Heart left ventricle (tissue), 13 donors: ENCODE results near the gene CTTN.

Experiments used
- POLR2A ChIP-seq, 2 donors: fragments of 450-650 bp; IDR thresholded peaks; one replicate each; pipeline ENCODE4 v1.6.1; 2017; ENCODE audit warnings: antibody characterized with exemption in 2 of 2, mild to moderate bottlenecking in 2 of 2, moderate library complexity in 2 of 2
- TF ChIP-seq, protein P1 (sequence below), 12 donors: fragments of 200-600 bp; sonication (generic) in 4 of 12; IDR thresholded peaks; one replicate each; pipeline versions ENCODE4 v1.5.0 to v1.8.0; 2018 to 2022; ENCODE audit warnings: antibody characterized with exemption in 12 of 12, mild to moderate bottlenecking in 5 of 12
- donor health status: ischemic (EF 13 %, LVEDD 7.1; RV severe dilation, severe dysfunction).
- donor health status: DM: no; HTN: yes; CAD: no.
- donor health status: DM: no; HTN: no; CAD: no.
- donor health status: ischemic (EF 25% LVEDD 6.9; RV normal size, moderate dysfunction).
- donor health status: ischemic (EF 25% LVEDD 5.7; RV mildly dilated, moderate dysfunction).
- donor health status: ischemic (EF 35%, LVEDD 5.7; RV mildly dilated, moderate dysfunction).
- donor health status: nonischemic (EF 11% LVEDD 7.7; RV severe dilation, severe dysfunction).
- donor health status: DM: yes; HTN: yes; CAD: no.
- donor health status: PGD.
- donor health status: ischemic (EF 29% LVEDD 5.4; RV normal size, mild dysfunction).
- donor health status: nonischemic (EF 23%, LVEDD 6.1; RV moderate dilation, normal function).

DNA sequence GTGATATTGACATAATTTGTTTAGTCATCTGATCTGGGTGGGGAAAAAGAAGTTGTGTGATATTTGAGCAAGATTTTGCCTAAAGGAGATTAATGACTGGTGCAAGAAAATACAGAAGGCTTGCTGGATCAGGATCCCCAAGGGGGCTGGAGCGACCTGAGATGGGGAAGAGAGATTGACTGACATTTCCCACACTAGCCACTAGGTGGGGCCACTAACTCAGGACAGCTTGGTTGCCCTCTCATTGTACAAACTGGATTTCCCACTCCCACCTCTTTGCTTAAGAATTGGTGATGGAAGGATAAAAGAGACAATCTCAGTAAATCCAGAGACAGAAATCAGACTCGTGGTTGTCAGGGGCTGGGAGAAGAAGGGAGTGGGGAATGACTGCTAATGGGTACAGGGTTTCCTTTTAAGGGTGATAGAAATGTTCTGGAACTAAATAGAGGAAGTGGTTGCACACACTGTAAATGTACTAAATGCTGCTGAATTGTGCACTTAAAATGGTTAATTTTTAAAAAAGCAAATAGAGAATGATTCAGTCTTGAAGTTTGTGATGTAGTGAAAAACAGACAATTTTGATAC is 50.7 kb downstream of the CTTN start:
- TF ChIP-seq POLR2A (IDR thresholded peaks at IDR 0.05), result no peak
- TF ChIP-seq, protein P1, sequence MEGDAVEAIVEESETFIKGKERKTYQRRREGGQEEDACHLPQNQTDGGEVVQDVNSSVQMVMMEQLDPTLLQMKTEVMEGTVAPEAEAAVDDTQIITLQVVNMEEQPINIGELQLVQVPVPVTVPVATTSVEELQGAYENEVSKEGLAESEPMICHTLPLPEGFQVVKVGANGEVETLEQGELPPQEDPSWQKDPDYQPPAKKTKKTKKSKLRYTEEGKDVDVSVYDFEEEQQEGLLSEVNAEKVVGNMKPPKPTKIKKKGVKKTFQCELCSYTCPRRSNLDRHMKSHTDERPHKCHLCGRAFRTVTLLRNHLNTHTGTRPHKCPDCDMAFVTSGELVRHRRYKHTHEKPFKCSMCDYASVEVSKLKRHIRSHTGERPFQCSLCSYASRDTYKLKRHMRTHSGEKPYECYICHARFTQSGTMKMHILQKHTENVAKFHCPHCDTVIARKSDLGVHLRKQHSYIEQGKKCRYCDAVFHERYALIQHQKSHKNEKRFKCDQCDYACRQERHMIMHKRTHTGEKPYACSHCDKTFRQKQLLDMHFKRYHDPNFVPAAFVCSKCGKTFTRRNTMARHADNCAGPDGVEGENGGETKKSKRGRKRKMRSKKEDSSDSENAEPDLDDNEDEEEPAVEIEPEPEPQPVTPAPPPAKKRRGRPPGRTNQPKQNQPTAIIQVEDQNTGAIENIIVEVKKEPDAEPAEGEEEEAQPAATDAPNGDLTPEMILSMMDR (IDR thresholded peaks at IDR 0.05), result peak in 1 of 12 donors; percentile 26
